ENCODE measurements around the gene RPS6KA5.
"Not testable (repeated sequence)": the region's sequence is repeated elsewhere in the genome, so short reads cannot be mapped to it uniquely, and the experiment has no call there.

The RPS6KA5 gene

GRCh38 chr14:91060351-91061055, at the start of gene RPS6KA5:
Gene RPS6KA5 (minus strand): TSS chr14:91060641. CDS start chr14:91060434, 207 bp downstream.
- peak; percentile 100 for DNase-seq

- DNase-seq: no peak
Measured at GRCh38 chr14:91108941-91109611, 48.6 kb upstream of the RPS6KA5 start.

DNA sequence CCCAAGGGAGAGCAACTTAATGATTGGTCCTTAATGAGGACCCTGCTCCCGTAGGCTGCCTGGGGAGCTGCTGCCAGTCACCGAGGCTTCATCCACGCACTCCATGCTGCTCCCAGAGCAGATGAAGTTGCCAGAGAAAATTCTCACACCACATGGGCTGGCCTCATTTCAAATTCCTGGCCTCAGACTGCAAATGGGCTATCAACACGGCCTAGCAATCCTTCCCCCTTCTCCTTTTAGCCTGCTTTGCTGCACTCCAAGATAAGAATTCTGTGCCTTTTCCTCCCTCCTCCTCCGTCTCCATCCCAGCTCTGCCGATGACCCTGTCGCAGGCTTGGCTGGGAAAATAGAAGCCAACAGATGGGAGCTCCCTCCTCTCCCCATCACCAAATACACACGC, 42.7 kb upstream of the RPS6KA5 start:
- DNase-seq: no peak

DNA sequence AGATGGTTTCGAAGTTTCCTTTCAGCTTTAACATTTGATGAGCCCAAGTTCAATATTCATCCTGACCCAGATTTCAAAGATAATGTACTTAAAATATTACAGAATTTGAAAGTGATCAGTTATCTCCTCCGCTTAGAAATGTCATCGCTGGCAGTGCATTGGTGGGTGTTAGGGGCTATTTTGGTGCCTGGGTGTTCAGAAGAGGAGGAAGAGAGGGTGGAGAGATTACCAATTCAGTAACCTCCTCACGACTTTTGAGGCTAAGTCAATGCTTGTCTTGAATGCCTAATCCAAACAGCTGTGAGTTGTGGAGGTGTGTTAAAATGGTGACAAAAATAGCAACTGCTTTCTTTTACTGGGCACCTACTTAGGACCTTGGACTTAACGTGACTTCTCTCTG, 39.7 kb upstream of the RPS6KA5 start:
- no peak for DNase-seq

GRCh38 chr14:91098591-91098990, 38.1 kb upstream of the RPS6KA5 start:
- no peak for DNase-seq

- not testable (repeated sequence) for DNase-seq
Measured at GRCh38 chr14:91097657-91098056, 37.2 kb upstream of the RPS6KA5 start.

DNA sequence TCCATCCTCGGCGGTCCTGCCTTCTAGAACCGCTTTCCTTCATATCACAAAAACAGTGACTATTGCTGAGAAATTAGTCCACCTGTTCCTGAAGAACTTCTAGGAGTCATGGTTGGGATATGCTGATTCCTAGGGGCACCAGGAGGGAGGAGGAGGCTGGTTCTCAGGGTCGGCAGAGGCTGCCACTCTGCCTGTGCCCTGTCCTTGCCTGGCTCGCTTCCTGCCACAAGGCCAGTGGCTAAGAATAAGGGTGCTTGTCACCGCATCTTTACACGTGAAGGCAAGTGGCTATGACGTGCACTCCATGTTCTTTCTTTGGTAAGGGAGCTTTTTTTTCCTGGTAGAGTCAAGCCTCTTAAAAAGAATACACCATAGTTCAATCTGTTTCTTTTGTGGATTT, 34.7 kb upstream of the RPS6KA5 start:
- no peak for DNase-seq

GRCh38 chr14:91094772-91095171, 34.3 kb upstream of the RPS6KA5 start:
- DNase-seq: no peak

DNA sequence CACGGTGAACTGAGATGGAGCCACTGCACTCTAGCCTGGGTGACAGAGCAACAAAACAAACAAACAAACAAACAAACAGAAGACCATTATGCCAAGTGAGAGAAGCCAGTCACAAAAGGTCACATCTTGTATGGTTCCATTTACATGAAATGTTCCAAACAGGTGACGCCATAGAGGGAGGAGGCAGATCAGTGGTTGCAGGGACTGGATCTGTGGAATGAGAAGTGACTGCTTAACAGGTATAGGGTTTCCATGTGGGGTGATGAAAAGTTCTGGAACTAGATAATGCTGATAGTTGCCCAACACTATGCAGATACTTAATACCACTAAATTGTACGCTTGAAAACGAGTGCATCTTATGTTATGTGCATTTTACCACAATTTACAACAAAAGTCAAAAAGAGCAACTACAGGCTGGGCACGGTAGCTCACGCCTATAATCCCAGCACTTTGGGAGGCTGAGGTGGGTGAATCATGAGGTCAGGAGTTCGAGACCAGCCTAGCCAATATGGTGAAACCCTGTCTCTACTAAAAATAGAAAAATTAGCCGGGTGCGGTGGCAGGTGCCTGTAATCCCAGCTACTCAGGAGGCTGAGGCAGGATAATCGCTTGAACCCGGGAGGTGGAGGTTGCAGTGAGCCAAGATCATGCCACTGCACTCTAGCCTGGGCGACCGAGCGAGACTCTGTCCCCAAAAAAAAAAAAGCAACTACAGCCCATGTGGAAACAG, 33.5 kb upstream of the RPS6KA5 start:
- not testable (repeated sequence) for DNase-seq

DNA sequence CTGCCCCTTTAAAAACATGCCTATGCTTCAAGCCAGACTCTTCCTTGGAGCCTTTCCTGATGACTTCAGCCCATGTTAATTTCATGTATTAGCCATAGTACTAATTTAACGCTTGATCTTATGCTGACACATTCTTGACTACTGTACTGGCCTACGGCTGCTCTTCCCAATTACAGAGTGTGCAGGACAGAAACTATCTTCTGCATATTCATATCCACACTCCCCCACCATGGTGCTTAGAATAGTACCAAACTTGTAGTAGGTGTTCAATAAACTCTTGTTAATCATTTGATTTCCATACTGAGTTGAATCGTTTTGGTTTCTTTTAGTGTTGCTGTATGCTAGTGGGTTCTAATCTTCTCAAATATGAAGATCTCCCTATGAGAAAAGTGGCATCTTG, 31.6 kb upstream of the RPS6KA5 start:
- no peak for DNase-seq

GRCh38 chr14:91090743-91091142, 30.3 kb upstream of the RPS6KA5 start:
- DNase-seq: no peak

DNA sequence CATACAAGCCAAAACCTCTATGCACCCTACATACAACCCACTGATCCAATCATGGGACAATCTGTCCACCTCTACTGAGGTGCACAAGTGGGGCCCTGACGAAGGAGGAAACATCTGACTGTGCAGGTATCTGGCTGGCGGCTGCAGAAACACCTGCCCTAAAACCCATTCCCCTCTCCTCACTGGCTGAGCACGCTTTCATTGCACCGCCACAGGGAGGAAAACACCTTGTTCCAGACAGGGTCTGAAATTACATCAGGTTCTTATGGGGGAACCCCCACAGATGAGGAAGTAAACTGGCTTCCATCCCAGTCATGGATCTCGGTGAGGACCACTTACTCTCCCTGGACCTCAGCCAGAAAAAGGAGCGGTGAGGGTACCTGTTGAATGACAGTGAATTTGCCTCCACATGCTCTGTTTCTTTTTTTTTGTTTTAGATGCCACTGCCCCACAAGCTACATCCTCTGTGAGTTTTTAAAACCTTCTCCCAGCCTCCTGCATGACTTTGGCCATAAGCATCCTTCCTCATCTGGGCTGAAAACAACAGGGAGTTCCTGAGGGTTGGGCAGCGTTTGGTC, 29.6 kb upstream of the RPS6KA5 start:
- DNase-seq: peak; percentile 69

DNA sequence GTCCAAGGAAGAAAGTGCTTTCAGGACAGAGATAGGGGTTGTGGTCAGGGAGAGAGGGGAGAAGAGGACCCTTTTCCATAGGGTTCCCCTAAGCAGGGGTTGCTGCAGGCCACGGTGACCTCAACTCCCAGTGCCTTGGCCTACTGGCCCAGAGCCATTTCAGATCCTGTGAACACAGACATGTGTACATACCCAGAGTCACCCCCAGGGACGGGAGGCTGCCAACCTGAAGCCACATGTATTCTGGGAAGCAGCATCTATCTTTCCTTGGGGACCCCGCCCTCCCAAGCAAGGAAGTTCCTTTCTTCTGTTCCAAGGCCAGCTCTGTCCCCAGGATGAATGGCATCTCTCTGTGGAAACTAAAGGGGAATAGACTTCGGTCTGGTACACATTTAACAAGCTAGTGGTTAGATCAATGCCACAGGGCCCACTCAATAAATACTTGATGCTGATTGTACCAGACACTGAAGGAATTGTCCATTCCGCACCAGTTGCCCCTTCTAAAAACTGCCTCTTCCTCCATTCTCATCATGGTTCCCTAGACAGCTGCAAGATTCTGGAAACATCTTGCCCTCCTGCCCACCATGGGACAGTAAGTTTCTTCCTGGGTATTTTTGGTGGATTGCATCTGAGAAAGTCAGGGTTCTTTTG, 28.3 kb upstream of the RPS6KA5 start:
- no peak for DNase-seq

- DNase-seq: not testable (repeated sequence)
Measured at GRCh38 chr14:91087470-91087869, 27.0 kb upstream of the RPS6KA5 start.

GRCh38 chr14:91084516-91084915, 24.1 kb upstream of the RPS6KA5 start:
- DNase-seq: no peak

- no peak for DNase-seq
Measured at GRCh38 chr14:91082282-91082681, 21.8 kb upstream of the RPS6KA5 start.

- DNase-seq: no peak
Measured at GRCh38 chr14:91080071-91080470, 19.6 kb upstream of the RPS6KA5 start.

- DNase-seq: no peak
Measured at GRCh38 chr14:91078095-91078737, 17.8 kb upstream of the RPS6KA5 start.

DNA sequence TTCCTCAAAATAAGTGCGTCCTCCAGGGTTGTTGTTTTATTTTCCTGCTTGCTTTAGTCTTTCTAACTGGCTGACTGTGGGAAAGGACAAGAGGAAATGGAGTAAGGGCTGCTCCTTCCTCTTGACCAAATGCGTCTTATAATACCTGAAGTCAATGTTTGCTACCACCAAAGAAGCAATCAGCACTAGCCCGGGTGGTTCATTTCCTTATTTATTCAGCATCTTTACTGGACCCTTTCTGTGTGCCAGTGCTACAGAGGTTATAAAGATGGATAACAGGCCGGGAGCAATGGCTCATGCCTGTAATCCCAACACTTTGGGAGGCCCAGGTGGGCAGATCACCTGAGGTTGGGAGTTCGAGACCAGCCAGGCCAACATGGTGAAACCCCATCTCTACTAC, 15.1 kb upstream of the RPS6KA5 start:
- no peak for DNase-seq

GRCh38 chr14:91070572-91070971, 10.1 kb upstream of the RPS6KA5 start:
- DNase-seq: no peak

DNA sequence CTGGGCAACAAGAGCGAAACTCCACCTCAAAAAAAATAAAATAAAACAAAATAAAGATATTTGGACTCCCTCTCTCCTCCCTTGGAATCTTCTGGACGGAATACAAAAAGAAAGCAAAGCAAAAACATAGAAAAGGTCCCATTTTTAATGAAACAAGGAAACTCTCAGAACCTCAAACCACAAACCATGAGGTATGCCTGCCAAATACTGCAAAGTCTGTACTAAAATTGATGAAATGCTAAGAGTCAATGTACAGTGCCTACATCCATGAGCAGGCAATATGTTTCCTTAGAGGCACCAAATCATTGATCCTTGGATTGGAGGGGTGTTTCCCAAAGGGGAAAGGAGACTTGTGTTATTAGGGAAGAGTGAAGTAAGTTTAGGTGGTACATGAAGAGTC, 8.2 kb upstream of the RPS6KA5 start:
- no peak for DNase-seq

GRCh38 chr14:91067186-91067585, 6.7 kb upstream of the RPS6KA5 start:
- DNase-seq: no peak

- DNase-seq: no peak
Measured at GRCh38 chr14:91065266-91065665, 4.8 kb upstream of the RPS6KA5 start.
